Measurements from ENCODE around the gene TMEM163. TPM values are rescaled to one million over a fixed set of nuclear protein-coding genes. Genes with fewer than 3 reads are reported as not detected.

TMEM163 gene
- total RNA-seq, 4 donors from 2014 or later = 0.27 to 4.7 (median 1.1) TPM

- Histone ChIP-seq H3K9me3 (no peaks in the 10 kb centered on the region), H3K27ac (no peak overlapping the region), H3K27me3 (no peaks in the 10 kb centered on the region), H3K4me3 (replicated peaks in 1 of 3) (no peak overlapping the region), H3K36me3 (no peaks in the 10 kb centered on the region), H3K4me1 (no peaks in the 10 kb centered on the region)
- no peak for DNase-seq
- intact Hi-C loops (cut with DNase I) = no loop called here
- no peak for TF ChIP-seq CTCF (IDR thresholded peaks at IDR 0.05)
- no peak for TF ChIP-seq POLR2A (IDR thresholded peaks at IDR 0.05)
These were observed 177.8 kb downstream of the TMEM163 start for GRCh38 chr2:134540990-134541389.

GRCh38 chr2:134539981-134540380 lies 178.8 kb downstream of the TMEM163 start:
- Histone ChIP-seq H3K27me3 (no peaks in the 10 kb centered on the region), H3K4me1 (no peaks in the 10 kb centered on the region), H3K27ac (no peak overlapping the region), H3K9me3 (no peaks in the 10 kb centered on the region), H3K4me3 (replicated peaks in 1 of 3) (no peak overlapping the region), H3K36me3 (no peaks in the 10 kb centered on the region)
- 75 to 81% methylated on average over 2 to 3 of the region's 5 CpGs for WGBS, 2 donors
- DNase-seq = no peak
- TF ChIP-seq CTCF (IDR thresholded peaks at IDR 0.05) (no peak), POLR2A (IDR thresholded peaks at IDR 0.05) (no peak)
- intact Hi-C loops (cut with DNase I) = no loop called here

- no peaks in the 10 kb centered on the region for H3K4me1 ChIP-seq
- H3K27ac ChIP-seq = no peak overlapping the region
- H3K36me3 ChIP-seq = no peaks in the 10 kb centered on the region
- intact Hi-C loops (cut with DNase I) = no loop called here
- no peak overlapping the region for H3K4me3 ChIP-seq (replicated peaks in 1 of 3)
- no peaks in the 10 kb centered on the region for H3K27me3 ChIP-seq
- DNase-seq = no peak
- 56 to 65% methylated on average over 4 of the region's 4 CpGs for WGBS, 2 donors
- TF ChIP-seq POLR2A (IDR thresholded peaks at IDR 0.05) (no peak), CTCF (IDR thresholded peaks at IDR 0.05) (no peak)
- H3K9me3 ChIP-seq = no peaks in the 10 kb centered on the region
These were observed 181.1 kb downstream of the TMEM163 start for GRCh38 chr2:134537702-134538101.

- no peaks in the 10 kb centered on the region for H3K9me3 ChIP-seq
- DNase-seq = no peak
- no peaks in the 10 kb centered on the region for H3K4me1 ChIP-seq
- intact Hi-C loops (cut with DNase I) = no loop called here
- no peaks in the 10 kb centered on the region for H3K27me3 ChIP-seq
- H3K27ac ChIP-seq = no peak overlapping the region
- no peak overlapping the region for H3K4me3 ChIP-seq (replicated peaks in 1 of 3)
- WGBS, 2 donors = 93 to 95% methylated on average over 2 of the region's 2 CpGs
- H3K36me3 ChIP-seq = no peaks in the 10 kb centered on the region
- no peak for TF ChIP-seq POLR2A (IDR thresholded peaks at IDR 0.05)
- TF ChIP-seq CTCF (IDR thresholded peaks at IDR 0.05) = no peak
These were observed 181.7 kb downstream of the TMEM163 start for GRCh38 chr2:134537121-134537520.

GRCh38 chr2:134536296-134536695 lies 182.5 kb downstream of the TMEM163 start:
- WGBS, 2 donors = 65 to 72% methylated on average over 8 of the region's 8 CpGs
- intact Hi-C loops (cut with DNase I) = no loop called here
- Histone ChIP-seq H3K4me3 (replicated peaks in 1 of 3) (no peak overlapping the region), H3K4me1 (no peaks in the 10 kb centered on the region), H3K27me3 (no peaks in the 10 kb centered on the region), H3K9me3 (no peaks in the 10 kb centered on the region), H3K36me3 (no peaks in the 10 kb centered on the region), H3K27ac (no peak overlapping the region)
- DNase-seq = no peak
- TF ChIP-seq CTCF (IDR thresholded peaks at IDR 0.05) = no peak
- no peak for TF ChIP-seq POLR2A (IDR thresholded peaks at IDR 0.05)

Measured in thyroid gland (tissue), 4 donors.